SKM-1 (cell line): ENCODE measurements around the gene IQSEC2.

Experiments
- DNase-seq: peaks from one replicate; lab custom pipeline; 2025; ENCODE audit not compliant: unreplicated experiment; lab: John Stamatoyannopoulos, UW

The IQSEC2 gene

GRCh38 chrX:53244610-53245009, 36.8 kb downstream of the IQSEC2 start:
- DNase-seq = no peak

- DNase-seq = no peak
Measured at GRCh38 chrX:53242310-53242709, 39.1 kb downstream of the IQSEC2 start.

- DNase-seq = no peak
Measured at GRCh38 chrX:53241558-53241957, 39.8 kb downstream of the IQSEC2 start.

- DNase-seq = no peak
Measured at GRCh38 chrX:53239474-53239873, 41.9 kb downstream of the IQSEC2 start.

- no peak for DNase-seq
Measured at GRCh38 chrX:53237056-53237455, 44.3 kb downstream of the IQSEC2 start.

GRCh38 chrX:53236025-53236679, 45.2 kb downstream of the IQSEC2 start:
- DNase-seq = no peak

GRCh38 chrX:53235566-53235965, 45.8 kb downstream of the IQSEC2 start:
- no peak for DNase-seq

- DNase-seq = no peak
Measured at GRCh38 chrX:53234484-53234883, 46.9 kb downstream of the IQSEC2 start.

GRCh38 chrX:53233536-53233935, 47.8 kb downstream of the IQSEC2 start:
- no peak for DNase-seq

- no peak for DNase-seq
Measured at GRCh38 chrX:53230116-53230515, 51.3 kb downstream of the IQSEC2 start.

- no peak for DNase-seq
Measured at GRCh38 chrX:53227224-53227765, 54.1 kb downstream of the IQSEC2 start.

- DNase-seq = peak; percentile 61
Measured at GRCh38 chrX:53224860-53225797, 56.3 kb downstream of the IQSEC2 start, which contains the start of gene KDM5C. Gene KDM5C (minus strand): TSS chrX:53225207. CDS start chrX:53224889, 318 bp downstream.

- no peak for DNase-seq
Measured at GRCh38 chrX:53223955-53224859, 57.2 kb downstream of the IQSEC2 start.

- no peak for DNase-seq
Measured at GRCh38 chrX:53223068-53223693, 58.2 kb downstream of the IQSEC2 start.
